OCI-LY3 (cell line): ENCODE measurements around the gene FARP1.

Source experiments
- EZH2phosphoT487 ChIP-seq: fragments of 200-600 bp; shearing (Covaris generic); IDR thresholded peaks from 2 replicates; pipeline ENCODE4 v1.6.1; 2018; ENCODE audit warnings: antibody characterized with exemption, mixed run types, low read depth
- TF ChIP-seq, protein P1 (sequence below): fragments of 200-600, 300-600 bp; sonication (generic); IDR thresholded peaks from 2 replicates; pipeline ENCODE4 v1.5.1; 2014; ENCODE audit warnings: antibody characterized with exemption, low read length, low read depth

DNA sequence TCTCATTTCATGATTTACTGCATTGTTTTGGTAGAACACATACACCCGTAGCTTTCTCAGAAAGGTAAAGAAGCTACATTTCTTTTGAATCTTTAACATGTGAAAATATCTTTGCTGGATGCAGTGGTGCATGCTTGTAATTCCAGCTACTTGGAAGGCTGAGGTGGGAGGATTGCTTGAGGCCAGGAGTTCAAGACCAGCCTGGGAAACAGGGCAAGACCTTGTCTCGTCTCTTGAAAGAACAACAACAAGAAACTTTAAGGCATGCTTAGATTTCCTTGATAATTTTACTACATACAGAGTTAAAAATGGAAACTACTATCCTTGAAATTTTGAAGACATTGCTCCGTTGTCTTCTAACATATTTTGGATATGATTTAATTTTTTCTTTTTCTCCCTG lies 26.4 kb downstream of the FARP1 start:
- TF ChIP-seq, protein P1, sequence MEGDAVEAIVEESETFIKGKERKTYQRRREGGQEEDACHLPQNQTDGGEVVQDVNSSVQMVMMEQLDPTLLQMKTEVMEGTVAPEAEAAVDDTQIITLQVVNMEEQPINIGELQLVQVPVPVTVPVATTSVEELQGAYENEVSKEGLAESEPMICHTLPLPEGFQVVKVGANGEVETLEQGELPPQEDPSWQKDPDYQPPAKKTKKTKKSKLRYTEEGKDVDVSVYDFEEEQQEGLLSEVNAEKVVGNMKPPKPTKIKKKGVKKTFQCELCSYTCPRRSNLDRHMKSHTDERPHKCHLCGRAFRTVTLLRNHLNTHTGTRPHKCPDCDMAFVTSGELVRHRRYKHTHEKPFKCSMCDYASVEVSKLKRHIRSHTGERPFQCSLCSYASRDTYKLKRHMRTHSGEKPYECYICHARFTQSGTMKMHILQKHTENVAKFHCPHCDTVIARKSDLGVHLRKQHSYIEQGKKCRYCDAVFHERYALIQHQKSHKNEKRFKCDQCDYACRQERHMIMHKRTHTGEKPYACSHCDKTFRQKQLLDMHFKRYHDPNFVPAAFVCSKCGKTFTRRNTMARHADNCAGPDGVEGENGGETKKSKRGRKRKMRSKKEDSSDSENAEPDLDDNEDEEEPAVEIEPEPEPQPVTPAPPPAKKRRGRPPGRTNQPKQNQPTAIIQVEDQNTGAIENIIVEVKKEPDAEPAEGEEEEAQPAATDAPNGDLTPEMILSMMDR: no peak
- no peak for TF ChIP-seq EZH2phosphoT487
